MM.1S (cell line): ENCODE data around the gene HOXA11.

Experiments
- CTCF ChIP-seq: fragments of 300-600 bp; sonication (generic); IDR thresholded peaks from 2 replicates; pipeline ENCODE4 v1.5.1; 2016; ENCODE audit warnings: antibody characterized with exemption, low read length, mixed read lengths
- EZH2 ChIP-seq: fragments of 300-600 bp; sonication (generic); optimal IDR thresholded peaks from 2 replicates; pipeline ENCODE3; 2017; ENCODE audit warnings: low read depth, mild to moderate bottlenecking, antibody characterized with exemption, low read length, mixed read lengths

DNA sequence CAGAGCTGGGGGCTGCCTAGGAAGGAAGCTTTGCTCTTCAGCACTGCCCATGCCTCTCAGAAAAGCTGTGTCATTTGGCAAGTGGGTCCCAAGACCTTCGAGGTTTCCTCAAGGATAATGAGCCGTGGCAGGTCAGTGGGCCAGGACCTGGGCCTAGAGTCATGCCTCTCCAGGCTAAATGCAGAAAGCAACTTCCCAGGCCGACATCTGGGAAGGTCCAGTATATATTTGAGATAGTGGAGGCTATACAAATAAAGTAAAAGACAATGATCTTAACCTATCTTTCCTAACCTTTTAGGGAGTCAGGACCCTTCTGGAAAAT is 8.5 kb downstream of the HOXA11 start:
- no peak for TF ChIP-seq CTCF
- no peak for TF ChIP-seq EZH2
